Endothelial cell (in vitro differentiated cells): ENCODE data around the gene APLF. TPM values are rescaled to one million over a fixed set of nuclear protein-coding genes. Genes with fewer than 3 reads are reported as not detected.

Source experiments
- DNase-seq: peaks from one replicate; pipeline ENCODE4 v3.0.0; 2021; ENCODE audit warnings: low spot score
- H3K27ac Mint-ChIP-seq: one replicate; pipeline ENCODE4 v1.8.0; 2021; ENCODE audit warnings: mixed read lengths, inconsistent platforms; ENCODE audit not compliant: unreplicated experiment
- H3K27me3 Mint-ChIP-seq: one replicate; pipeline ENCODE4 v1.8.0; 2021; ENCODE audit warnings: mild to moderate bottlenecking, moderate library complexity, mixed read lengths, inconsistent platforms; ENCODE audit not compliant: unreplicated experiment
- H3K36me3 Mint-ChIP-seq: one replicate; pipeline ENCODE4 v1.8.0; 2021; ENCODE audit warnings: mild to moderate bottlenecking, low read depth, mixed read lengths, inconsistent platforms; ENCODE audit not compliant: unreplicated experiment
- H3K4me1 Mint-ChIP-seq: one replicate; pipeline ENCODE4 v1.8.0; 2021; ENCODE audit warnings: mild to moderate bottlenecking, mixed read lengths, inconsistent platforms; ENCODE audit not compliant: unreplicated experiment
- H3K4me3 Mint-ChIP-seq: one replicate; pipeline ENCODE4 v1.8.0; 2021; ENCODE audit warnings: mild to moderate bottlenecking, mixed read lengths, inconsistent platforms; ENCODE audit not compliant: unreplicated experiment
- H3K9me3 Mint-ChIP-seq: one replicate; pipeline ENCODE4 v1.8.0; 2021; ENCODE audit warnings: mixed read lengths, inconsistent platforms; ENCODE audit not compliant: unreplicated experiment
- CTCF ChIP-seq: fragments of 200-600 bp; sonication (generic); IDR thresholded peaks from one replicate; pipeline ENCODE4 v1.5.0; 2021; ENCODE audit warnings: antibody characterized with exemption; ENCODE audit not compliant: unreplicated experiment
- total RNA-seq: library from RNA; stranded (reverse); fragmentation: NEBNext Ultra II Directional; extraction: Animal tissue kit (Norgen Biotek cat#: 25700); gene quantifications from one replicate; pipeline ENCODE4 v1.2.1, GENCODE V29; 2021; ENCODE audit not compliant: unreplicated experiment

APLF gene
- total RNA-seq, 1 donor from 2014 or later: 12.9 TPM

GRCh38 chr2:68588589-68588988 lies 121.2 kb downstream of the APLF start:
- TF ChIP-seq CTCF: no peak
- H3K9me3 Mint-ChIP-seq: no peaks in the 10 kb centered on the region
- H3K4me1 Mint-ChIP-seq: peaks cover 6% of the 10 kb centered on the region
- H3K36me3 Mint-ChIP-seq: peaks cover 7% of the 10 kb centered on the region
- H3K27ac Mint-ChIP-seq: no peak overlapping the region
- H3K27me3 Mint-ChIP-seq: no peaks in the 10 kb centered on the region
- no peak for DNase-seq
- no peak overlapping the region for H3K4me3 Mint-ChIP-seq

- Mint-ChIP-seq H3K9me3 (no peaks in the 10 kb centered on the region), H3K27ac (no peak overlapping the region), H3K27me3 (no peaks in the 10 kb centered on the region), H3K36me3 (peaks cover 7% of the 10 kb centered on the region), H3K4me1 (peaks cover 6% of the 10 kb centered on the region), H3K4me3 (no peak overlapping the region)
- no peak for DNase-seq
- no peak for TF ChIP-seq CTCF
These were observed 122.6 kb downstream of the APLF start for GRCh38 chr2:68589963-68590362.

GRCh38 chr2:68590702-68591101 lies 123.3 kb downstream of the APLF start:
- no peaks in the 10 kb centered on the region for H3K27me3 Mint-ChIP-seq
- H3K27ac Mint-ChIP-seq: no peak overlapping the region
- peaks cover 6% of the 10 kb centered on the region for H3K4me1 Mint-ChIP-seq
- H3K9me3 Mint-ChIP-seq: no peaks in the 10 kb centered on the region
- no peak for DNase-seq
- no peak for TF ChIP-seq CTCF
- peaks cover 7% of the 10 kb centered on the region for H3K36me3 Mint-ChIP-seq
- H3K4me3 Mint-ChIP-seq: no peak overlapping the region

GRCh38 chr2:68591225-68591624 lies 123.8 kb downstream of the APLF start:
- Mint-ChIP-seq H3K36me3 (peaks cover 7% of the 10 kb centered on the region), H3K4me1 (peaks cover 6% of the 10 kb centered on the region), H3K27ac (no peak overlapping the region), H3K27me3 (no peaks in the 10 kb centered on the region), H3K9me3 (no peaks in the 10 kb centered on the region), H3K4me3 (no peak overlapping the region)
- TF ChIP-seq CTCF: no peak
- DNase-seq: no peak

GRCh38 chr2:68594041-68594440 lies 126.7 kb downstream of the APLF start:
- no peaks in the 10 kb centered on the region for H3K27me3 Mint-ChIP-seq
- TF ChIP-seq CTCF: no peak
- H3K9me3 Mint-ChIP-seq: no peaks in the 10 kb centered on the region
- no peak for DNase-seq
- H3K27ac Mint-ChIP-seq: no peak overlapping the region
- H3K4me3 Mint-ChIP-seq: no peak overlapping the region
- H3K4me1 Mint-ChIP-seq: peaks cover 6% of the 10 kb centered on the region
- H3K36me3 Mint-ChIP-seq: no peaks in the 10 kb centered on the region
